Heart left ventricle (tissue), 16 donors: ENCODE measurements around the gene KRTAP5-10. TPM values are rescaled to one million over a fixed set of nuclear protein-coding genes. Genes with fewer than 3 reads are reported as not detected.
A peak's percentile ranks its signal among the peaks of the same experiment; 100 is the strongest.
"Not testable (repeated sequence)": the region's sequence is repeated elsewhere in the genome, so short reads cannot be mapped to it uniquely, and the experiment has no call there.

Experiments
- ATAC-seq, 4 donors: fragments of 200-7000 bp; cut with Tn5 transposase; one replicate each; pipeline ENCODE4 v1.9.1; 2020 to 2022; ENCODE audit warnings: moderate library complexity in 4 of 4, mild to moderate bottlenecking in 3 of 4, moderate number of reproducible peaks in 1 of 4
- DNase-seq, 5 donors: peaks; one replicate each; pipeline ENCODE4 v3.0.0-alpha.2; 2020
- H3K27ac ChIP-seq, 12 donors: fragments of 200-600 bp; sonication (generic) in 4 of 12; one replicate each; pipeline versions ENCODE4 v1.5.0 to v1.8.0; 2016 to 2022; ENCODE audit warnings: mild to moderate bottlenecking in 2 of 12
- H3K27me3 ChIP-seq, 9 donors: fragments of 200-600 bp; sonication (generic) in 2 of 9; one replicate each; pipeline versions ENCODE4 v1.5.1 to v1.8.0; 2016 to 2022; ENCODE audit warnings: mild to moderate bottlenecking in 3 of 9
- H3K36me3 ChIP-seq, 9 donors: fragments of 200-600 bp; sonication (generic) in 2 of 9; one replicate each; pipeline versions ENCODE4 v1.5.0 to v1.8.0; 2018 to 2022; ENCODE audit warnings: mild to moderate bottlenecking in 2 of 9
- H3K4me1 ChIP-seq, 12 donors: fragments of 200-600 bp; sonication (generic) in 4 of 12; one replicate each; pipeline versions ENCODE4 v1.5.0 to v1.8.0; 2016 to 2022; ENCODE audit warnings: mild to moderate bottlenecking in 3 of 12
- H3K4me3 ChIP-seq, 12 donors: fragments of 200-600 bp; sonication (generic) in 4 of 12; one replicate each; pipeline versions ENCODE4 v1.5.0 to v1.8.0; 2017 to 2022; ENCODE audit warnings: mild to moderate bottlenecking in 9 of 12, moderate library complexity in 4 of 12
- H3K9me3 ChIP-seq, 12 donors: fragments of 200-600 bp; sonication (generic) in 4 of 12; one replicate each; pipeline versions ENCODE4 v1.5.0 to v1.8.0; 2016 to 2022; ENCODE audit warnings: mild to moderate bottlenecking in 1 of 12
- CTCF ChIP-seq, 12 donors: fragments of 200-600 bp; sonication (generic) in 4 of 12; IDR thresholded peaks; one replicate each; pipeline versions ENCODE4 v1.5.0 to v1.8.0; 2018 to 2022; ENCODE audit warnings: antibody characterized with exemption in 12 of 12, mild to moderate bottlenecking in 5 of 12
- WGBS, 4 donors: extraction: QIAGEN DNeasy Blood & Tissue Kit in 2 of 4; methylation state at CpG; one replicate each; pipeline versions ENCODE4 v1.1.5 to v1.1.7; 2013 to 2018; 5-methylcytosine and 5-hydroxymethylcytosine counted together
- intact Hi-C, 10 donors: fragments of 100-400 bp; cut with DNase I; formaldehyde crosslinking; loops; one replicate each; pipeline versions ENCODE4 v1.11.1 to v1.14.2; 2022
- polyA plus RNA-seq, 2 donors: library from polyadenylated mRNA; stranded (reverse); fragments of 200-250 nt; gene quantifications; one replicate each; pipeline ENCODE4 v1.2.3, GENCODE V29; 2013
- total RNA-seq, 9 donors: library from RNA; depleted of rRNA in 2 of 9; stranded (reverse); fragments of >200 nt in 2 of 9; fragmentation: NEBNext Ultra II Directional in 3 of 9; extraction: Animal tissue kit (Norgen Biotek cat#: 25700) in 3 of 9; gene quantifications; one replicate each; pipeline versions ENCODE4 v1.1.0 to v1.2.4, GENCODE V29; 2016 to 2023
- donor health status: ischemic (EF 13 %, LVEDD 7.1; RV severe dilation, severe dysfunction).
- donor health status: healthy with polysubstance abuse.
- donor health status: DM: no; HTN: yes; CAD: no.
- donor health status: DM: no; HTN: no; CAD: no.
- donor health status: ischemic (EF 25% LVEDD 6.9; RV normal size, moderate dysfunction).
- donor health status: ischemic (EF 25% LVEDD 5.7; RV mildly dilated, moderate dysfunction).
- donor health status: healthy.
- donor health status: DM: yes; HTN: yes; CAD: no.
- donor health status: ischemic (EF 35%, LVEDD 5.7; RV mildly dilated, moderate dysfunction).
- donor health status: nonischemic (EF 11% LVEDD 7.7; RV severe dilation, severe dysfunction).
- donor health status: DM: yes; HTN: yes; CAD: no.
- donor health status: PGD.
- donor health status: ischemic (EF 29% LVEDD 5.4; RV normal size, mild dysfunction).
- donor health status: nonischemic (EF 23%, LVEDD 6.1; RV moderate dilation, normal function).

Gene KRTAP5-10
- total and polyA plus RNA-seq, 11 donors = not detected

- DNase-seq, H3K4me3 ChIP-seq, H3K36me3 ChIP-seq, H3K27ac ChIP-seq, intact Hi-C loops, H3K4me1 ChIP-seq, ATAC-seq, H3K9me3 ChIP-seq: not testable (repeated sequence)
- H3K27me3 ChIP-seq = peaks cover 0 to 17% (median 0%) of the 10 kb centered on the region in 9 donors
- WGBS, 4 donors = 59 to 80% (median 73%) methylated on average over 5 to 8 of the region's 8 CpGs
Observed at GRCh38 chr11:71589546-71589920, 24.2 kb downstream of the KRTAP5-10 start.

- H3K9me3 ChIP-seq, DNase-seq, H3K27ac ChIP-seq, intact Hi-C loops, H3K4me3 ChIP-seq, ATAC-seq, H3K36me3 ChIP-seq: not testable (repeated sequence)
- H3K4me1 ChIP-seq = peaks cover 0 to 12% (median 0%) of the 10 kb centered on the region in 12 donors
- H3K27me3 ChIP-seq = peaks cover 6 to 58% (median 15%) of the 10 kb centered on the region in 9 donors
- 75 to 90% (median 80%) methylated on average over 2 to 11 of the region's 11 CpGs for WGBS, 4 donors
Observed at GRCh38 chr11:71603221-71603620, 37.9 kb downstream of the KRTAP5-10 start.

GRCh38 chr11:71604798-71605488 is 39.6 kb downstream of the KRTAP5-10 start:
- peak; percentile 15 to 53 (median 30) for TF ChIP-seq CTCF (IDR thresholded peaks at IDR 0.05)
- DNase-seq, H3K36me3 ChIP-seq, H3K27ac ChIP-seq, H3K9me3 ChIP-seq, H3K4me3 ChIP-seq, intact Hi-C loops, ATAC-seq: not testable (repeated sequence)
- peaks cover 6 to 75% (median 24%) of the 10 kb centered on the region in 9 donors for H3K27me3 ChIP-seq
- 14 to 30% (median 21%) methylated on average over 6 to 15 of the region's 17 CpGs for WGBS, 4 donors
- peaks cover 0 to 12% (median 0%) of the 10 kb centered on the region in 12 donors for H3K4me1 ChIP-seq

- H3K36me3 ChIP-seq, DNase-seq, H3K9me3 ChIP-seq, ATAC-seq, intact Hi-C loops, H3K27ac ChIP-seq: not testable (repeated sequence)
- Histone ChIP-seq H3K27me3 (peaks cover 6 to 66% (median 24%) of the 10 kb centered on the region in 9 donors), H3K4me3 (peak overlapping the region in 2 of 12 donors; percentile 10 to 35), H3K4me1 (peaks cover 0 to 12% (median 0%) of the 10 kb centered on the region in 12 donors)
- WGBS, 4 donors = 6 to 13% (median 7%) methylated on average over 25 to 48 of the region's 48 CpGs
Observed at GRCh38 chr11:71606853-71607519, 41.6 kb downstream of the KRTAP5-10 start.

GRCh38 chr11:71607520-71608216 is 42.3 kb downstream of the KRTAP5-10 start:
- H3K4me1 ChIP-seq = peaks cover 0 to 12% (median 0%) of the 10 kb centered on the region in 12 donors
- H3K4me3 ChIP-seq = peak overlapping the region in 2 of 12 donors; percentile 10 to 35
- H3K36me3 ChIP-seq, H3K9me3 ChIP-seq, H3K27ac ChIP-seq, ATAC-seq, DNase-seq, intact Hi-C loops: not testable (repeated sequence)
- WGBS, 4 donors = 2 to 12% (median 2%) methylated on average over 18 to 53 of the region's 59 CpGs
- H3K27me3 ChIP-seq = peaks cover 6 to 59% (median 24%) of the 10 kb centered on the region in 9 donors

- H3K36me3 ChIP-seq, H3K4me3 ChIP-seq, H3K27ac ChIP-seq, intact Hi-C loops, ATAC-seq, DNase-seq, H3K9me3 ChIP-seq: not testable (repeated sequence)
- Histone ChIP-seq H3K27me3 (peaks cover 3 to 53% (median 23%) of the 10 kb centered on the region in 9 donors), H3K4me1 (peaks cover 0 to 12% (median 0%) of the 10 kb centered on the region in 12 donors)
- WGBS, 4 donors = 9 to 21% (median 19%) methylated on average over 7 to 15 of the region's 21 CpGs; no CpG with 5 or more reads in 1 of the 4 donors
Observed at GRCh38 chr11:71608272-71608671, 42.9 kb downstream of the KRTAP5-10 start.

GRCh38 chr11:71611218-71611910 is 46.0 kb downstream of the KRTAP5-10 start:
- DNase-seq, ATAC-seq, H3K36me3 ChIP-seq, intact Hi-C loops, H3K4me3 ChIP-seq, H3K9me3 ChIP-seq, H3K27ac ChIP-seq: not testable (repeated sequence)
- peaks cover 2 to 43% (median 23%) of the 10 kb centered on the region in 9 donors for H3K27me3 ChIP-seq
- WGBS, 4 donors = 76 to 84% (median 81%) methylated on average over 21 of the region's 21 CpGs
- peaks cover 0 to 12% (median 0%) of the 10 kb centered on the region in 12 donors for H3K4me1 ChIP-seq

GRCh38 chr11:71613931-71614330 is 48.6 kb downstream of the KRTAP5-10 start:
- ATAC-seq, H3K4me1 ChIP-seq, H3K9me3 ChIP-seq, DNase-seq, H3K36me3 ChIP-seq, H3K27ac ChIP-seq, intact Hi-C loops, H3K4me3 ChIP-seq: not testable (repeated sequence)
- peaks cover 0 to 29% (median 8%) of the 10 kb centered on the region in 9 donors for H3K27me3 ChIP-seq
- 75 to 89% (median 80%) methylated on average over 7 of the region's 7 CpGs for WGBS, 4 donors
